Esophagus squamous epithelium (tissue), 5 donors: ENCODE data around the gene ALPK3. TPM values are rescaled to one million over a fixed set of nuclear protein-coding genes. Genes with fewer than 3 reads are reported as not detected.

Experiments used
- DNase-seq: peaks from one replicate; lab custom pipeline; 2025; lab: John Stamatoyannopoulos, UW
- H3K27ac ChIP-seq, 4 donors: fragments of 200-600 bp; sonication (generic); one replicate each; pipeline ENCODE4 v1.5.1; 2016 to 2019; ENCODE audit warnings: mild to moderate bottlenecking in 1 of 4
- H3K27me3 ChIP-seq, 4 donors: fragments of 200-600 bp; sonication (generic); 1 replicate in 3 of 4; 2 replicates in 1 of 4; pipeline versions ENCODE4 v1.5.1 to v1.6.0; 2017 to 2021; ENCODE audit warnings: antibody characterized with exemption in 1 of 4
- H3K36me3 ChIP-seq, 3 donors: fragments of 200-600 bp; sonication (generic); one replicate each; pipeline ENCODE4 v1.5.1; 2016 to 2019
- H3K4me1 ChIP-seq, 3 donors: fragments of 200-600 bp; sonication (generic); one replicate each; pipeline ENCODE4 v1.5.1; 2017 to 2019
- H3K4me3 ChIP-seq, 4 donors: fragments of 200-600 bp; sonication (generic); 1 replicate in 3 of 4; 2 replicates in 1 of 4; pipeline ENCODE4 v1.5.1; 2016 to 2019; ENCODE audit warnings: mild to moderate bottlenecking in 2 of 4, moderate library complexity in 1 of 4
- H3K9me3 ChIP-seq, 3 donors: fragments of 200-600 bp; sonication (generic); one replicate each; pipeline ENCODE4 v1.5.1; 2016 to 2019
- POLR2A ChIP-seq, 4 donors: fragments of 450-650 bp; IDR thresholded peaks; one replicate each; pipeline ENCODE4 v1.6.1; 2017; ENCODE audit warnings: antibody characterized with exemption in 4 of 4, mild to moderate bottlenecking in 4 of 4, moderate library complexity in 3 of 4
- WGBS, 2 donors: methylation state at CpG; one replicate each; pipeline ENCODE4 v1.1.5; 2018; 5-methylcytosine and 5-hydroxymethylcytosine counted together
- intact Hi-C: fragments of 100-400 bp; cut with DNase I; formaldehyde crosslinking; loops from one replicate; pipeline ENCODE4 v1.15.0; 2022
- total RNA-seq, 4 donors: library from RNA; depleted of rRNA; stranded (reverse); fragments of >200 nt; gene quantifications; one replicate each; pipeline ENCODE4 v1.1.0, GENCODE V29; 2016
- TF ChIP-seq, protein P1 (sequence below), 6 experiments: fragments of 450-650 bp in 4 of 6; fragments of 200-600 bp in 2 of 6; sonication (generic) in 2 of 6; IDR thresholded peaks; one replicate each; pipeline ENCODE4 v1.5.1; 2016 to 2019; ENCODE audit warnings: antibody characterized with exemption in 6 of 6, mild to moderate bottlenecking in 4 of 6, moderate library complexity in 4 of 6
- donor health status: DM: yes; HTN: yes; CAD: no.

Gene ALPK3
- total RNA-seq, 4 donors from 2014 or later = 1.8 to 4.2 (median 2.7) TPM

DNA sequence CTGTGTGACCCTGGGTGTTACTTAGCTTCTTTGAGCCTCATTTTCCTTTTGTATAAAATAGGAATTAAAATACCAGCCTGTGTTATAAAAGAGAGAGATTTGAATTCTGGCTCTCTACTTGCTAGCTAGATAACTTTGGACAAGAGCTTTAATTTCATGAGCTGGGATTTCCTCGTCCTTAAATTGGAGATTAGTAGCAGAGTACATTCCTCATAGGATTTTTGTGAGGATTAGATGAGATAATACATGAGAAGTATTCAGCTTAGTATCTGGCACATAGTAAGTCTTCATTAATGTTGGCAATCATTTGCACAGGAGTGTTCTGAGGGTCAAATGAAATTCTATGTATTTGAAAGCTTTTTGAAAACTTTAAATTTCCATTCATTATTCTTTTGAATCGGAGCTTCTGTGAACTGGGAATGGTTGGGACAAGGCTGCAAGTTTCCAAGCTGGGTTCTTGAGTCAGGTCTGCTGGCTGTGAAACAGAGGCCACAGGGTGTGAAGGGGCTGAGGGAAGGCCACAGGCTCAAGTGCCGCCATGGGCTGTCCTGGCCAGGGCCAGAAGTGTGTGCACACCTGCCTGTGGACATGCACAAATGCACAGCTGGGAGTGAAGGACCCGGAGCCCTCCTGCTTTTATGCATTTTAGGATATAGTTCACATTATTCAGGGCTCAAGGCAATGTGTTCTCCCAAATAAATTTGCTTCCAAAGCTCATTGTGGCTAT lies 17.2 kb downstream of the ALPK3 start:
- no peak for TF ChIP-seq POLR2A (IDR thresholded peaks at IDR 0.05)
- TF ChIP-seq, protein P1, sequence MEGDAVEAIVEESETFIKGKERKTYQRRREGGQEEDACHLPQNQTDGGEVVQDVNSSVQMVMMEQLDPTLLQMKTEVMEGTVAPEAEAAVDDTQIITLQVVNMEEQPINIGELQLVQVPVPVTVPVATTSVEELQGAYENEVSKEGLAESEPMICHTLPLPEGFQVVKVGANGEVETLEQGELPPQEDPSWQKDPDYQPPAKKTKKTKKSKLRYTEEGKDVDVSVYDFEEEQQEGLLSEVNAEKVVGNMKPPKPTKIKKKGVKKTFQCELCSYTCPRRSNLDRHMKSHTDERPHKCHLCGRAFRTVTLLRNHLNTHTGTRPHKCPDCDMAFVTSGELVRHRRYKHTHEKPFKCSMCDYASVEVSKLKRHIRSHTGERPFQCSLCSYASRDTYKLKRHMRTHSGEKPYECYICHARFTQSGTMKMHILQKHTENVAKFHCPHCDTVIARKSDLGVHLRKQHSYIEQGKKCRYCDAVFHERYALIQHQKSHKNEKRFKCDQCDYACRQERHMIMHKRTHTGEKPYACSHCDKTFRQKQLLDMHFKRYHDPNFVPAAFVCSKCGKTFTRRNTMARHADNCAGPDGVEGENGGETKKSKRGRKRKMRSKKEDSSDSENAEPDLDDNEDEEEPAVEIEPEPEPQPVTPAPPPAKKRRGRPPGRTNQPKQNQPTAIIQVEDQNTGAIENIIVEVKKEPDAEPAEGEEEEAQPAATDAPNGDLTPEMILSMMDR (IDR thresholded peaks at IDR 0.05) = no peak
- intact Hi-C loops = no loop called here
- 58 to 94% methylated on average over 2 to 4 of the region's 4 CpGs for WGBS, 2 donors
- Histone ChIP-seq H3K9me3 (no peaks in the 10 kb centered on the region), H3K27ac (no peak overlapping the region), H3K4me3 (no peak overlapping the region), H3K4me1 (peaks cover 0 to 15% (median 0%) of the 10 kb centered on the region in 3 donors), H3K27me3 (no peaks in the 10 kb centered on the region), H3K36me3 (no peaks in the 10 kb centered on the region)
- no peak for DNase-seq

DNA sequence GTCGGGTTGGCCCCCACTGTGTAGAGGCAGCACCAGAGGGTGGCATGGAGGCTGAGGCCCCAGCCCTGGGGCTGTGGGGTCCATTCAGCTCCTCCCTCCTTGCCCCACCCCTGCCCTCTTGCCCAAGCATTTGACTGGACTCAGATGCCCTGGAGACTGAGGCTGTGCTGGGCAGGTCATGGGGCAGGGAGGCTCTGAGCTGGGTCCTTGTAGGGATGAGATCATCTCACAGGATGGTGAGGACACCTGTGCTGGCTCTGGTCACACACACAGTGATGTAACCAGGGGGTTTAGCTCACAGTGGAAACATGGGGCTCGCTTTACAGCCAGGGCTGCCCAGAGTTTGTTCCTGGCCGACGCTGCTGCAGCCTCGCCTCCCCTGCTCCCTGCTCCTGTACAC lies 17.8 kb downstream of the ALPK3 start:
- Histone ChIP-seq H3K36me3 (no peaks in the 10 kb centered on the region), H3K27me3 (no peaks in the 10 kb centered on the region), H3K4me3 (no peak overlapping the region), H3K4me1 (peaks cover 0 to 10% (median 0%) of the 10 kb centered on the region in 3 donors), H3K9me3 (no peaks in the 10 kb centered on the region), H3K27ac (no peak overlapping the region)
- no peak for TF ChIP-seq POLR2A (IDR thresholded peaks at IDR 0.05)
- TF ChIP-seq, protein P1 (IDR thresholded peaks at IDR 0.05) = no peak
- no peak for DNase-seq
- intact Hi-C loops = no loop called here
- WGBS, 2 donors = 98 to 100% methylated on average over 5 of the region's 5 CpGs

DNA sequence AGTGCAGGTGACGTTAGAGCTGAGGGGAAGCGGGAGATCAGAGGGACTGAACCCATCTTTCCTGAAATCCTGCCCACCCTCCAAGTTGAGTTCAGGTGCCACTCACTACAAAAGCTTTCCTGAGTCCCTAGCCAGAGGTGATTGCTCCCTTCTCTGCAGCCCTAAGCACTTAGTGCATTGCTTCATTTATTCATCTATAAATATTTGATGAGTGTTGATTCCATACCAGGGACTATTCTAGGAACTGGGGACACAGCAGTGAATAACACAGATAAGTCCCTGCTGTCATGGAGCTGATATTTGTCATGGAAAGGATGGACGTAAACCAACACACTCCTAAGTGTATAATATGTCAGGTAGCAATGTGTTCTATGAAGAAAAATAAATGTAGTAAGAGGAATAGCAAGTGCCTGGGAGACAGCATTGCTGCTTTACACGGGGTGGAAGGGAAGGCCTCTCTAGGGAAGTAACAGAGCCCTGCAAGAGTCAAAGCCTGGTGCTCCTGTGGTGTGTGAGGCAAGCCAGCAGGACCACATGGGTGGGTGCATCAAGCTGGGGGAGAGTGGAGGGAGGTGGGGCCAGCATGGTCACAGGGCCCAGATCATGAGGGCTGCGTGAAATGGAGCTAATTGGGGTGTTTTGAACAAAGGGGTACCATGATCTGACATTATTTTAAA lies 18.6 kb downstream of the ALPK3 start:
- Histone ChIP-seq H3K4me3 (no peak overlapping the region), H3K4me1 (peaks cover 0 to 18% (median 7%) of the 10 kb centered on the region in 3 donors), H3K27ac (no peak overlapping the region), H3K27me3 (no peaks in the 10 kb centered on the region), H3K36me3 (no peaks in the 10 kb centered on the region), H3K9me3 (no peaks in the 10 kb centered on the region)
- intact Hi-C loops = no loop called here
- DNase-seq = no peak
- no peak for TF ChIP-seq POLR2A (IDR thresholded peaks at IDR 0.05)
- TF ChIP-seq, protein P1 (IDR thresholded peaks at IDR 0.05) = no peak
- 83 to 92% methylated on average over 5 of the region's 5 CpGs for WGBS, 2 donors

DNA sequence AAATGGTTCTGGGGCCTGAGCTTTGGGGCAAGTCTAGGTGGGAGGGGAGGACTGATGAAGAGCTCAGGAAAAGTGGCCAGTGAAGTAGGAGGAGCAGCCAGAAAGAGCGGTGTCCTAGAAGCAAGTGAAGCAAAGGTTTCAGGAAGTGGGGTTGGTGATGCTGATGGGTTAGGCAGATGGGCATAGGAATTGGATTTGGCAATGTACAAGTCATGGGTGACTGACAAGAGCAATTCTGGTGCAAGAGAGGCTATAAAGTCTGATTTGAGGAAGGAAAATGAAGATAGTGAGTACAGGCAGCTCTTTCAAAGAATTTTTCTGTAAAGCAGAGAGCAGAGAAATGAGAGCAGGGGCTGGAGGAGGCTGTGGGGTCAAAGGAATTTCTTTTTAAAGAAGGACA lies 19.7 kb downstream of the ALPK3 start:
- Histone ChIP-seq H3K27me3 (no peaks in the 10 kb centered on the region), H3K4me3 (no peak overlapping the region), H3K27ac (no peak overlapping the region), H3K9me3 (no peaks in the 10 kb centered on the region), H3K4me1 (peaks cover 0 to 22% (median 10%) of the 10 kb centered on the region in 3 donors), H3K36me3 (no peaks in the 10 kb centered on the region)
- 77 to 89% methylated on average over 1 of the region's 1 CpG for WGBS, 2 donors
- no peak for DNase-seq
- intact Hi-C loops = no loop called here
- TF ChIP-seq, protein P1 (IDR thresholded peaks at IDR 0.05) = no peak
- TF ChIP-seq POLR2A (IDR thresholded peaks at IDR 0.05) = no peak

DNA sequence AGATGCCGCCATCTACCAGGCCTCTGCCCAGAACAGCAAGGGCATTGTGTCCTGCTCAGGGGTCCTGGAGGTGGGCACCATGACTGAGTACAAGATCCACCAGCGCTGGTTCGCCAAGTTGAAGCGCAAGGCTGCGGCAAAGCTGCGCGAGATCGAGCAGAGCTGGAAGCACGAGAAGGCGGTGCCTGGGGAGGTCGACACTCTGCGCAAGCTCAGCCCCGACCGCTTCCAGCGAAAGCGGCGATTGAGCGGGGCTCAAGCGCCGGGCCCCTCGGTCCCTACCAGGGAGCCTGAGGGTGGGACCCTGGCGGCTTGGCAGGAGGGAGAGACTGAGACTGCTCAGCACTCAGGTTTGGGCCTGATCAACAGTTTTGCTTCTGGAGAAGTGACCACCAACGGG lies 22.6 kb downstream of the ALPK3 start:
- H3K27me3 ChIP-seq = no peaks in the 10 kb centered on the region
- TF ChIP-seq POLR2A (IDR thresholded peaks at IDR 0.05) = no peak
- TF ChIP-seq, protein P1 (IDR thresholded peaks at IDR 0.05) = no peak
- H3K4me3 ChIP-seq = no peak overlapping the region
- peaks cover 0 to 13% (median 10%) of the 10 kb centered on the region in 3 donors for H3K4me1 ChIP-seq
- intact Hi-C loops = no loop called here
- 95% methylated on average over 21 of the region's 23 CpGs; no CpG with 5 or more reads in 1 of the 2 donors for WGBS, 2 donors
- DNase-seq = no peak
- peak overlapping the region in 1 of 4 donors; percentile 57 for H3K27ac ChIP-seq
- H3K36me3 ChIP-seq = no peaks in the 10 kb centered on the region
- no peaks in the 10 kb centered on the region for H3K9me3 ChIP-seq
